Inferior parietal cortex (tissue), 1 donor: ENCODE results near the gene PLRG1.

ENCODE experiments used
- DNase-seq: peaks from one replicate; pipeline ENCODE4 v3.0.0-alpha.2; 2016; ENCODE audit errors: extremely low spot score

PLRG1 gene

GRCh38 chr4:154573190-154573870, 23.1 kb upstream of the PLRG1 start:
- DNase-seq = no peak

GRCh38 chr4:154569584-154569983, 19.4 kb upstream of the PLRG1 start:
- no peak for DNase-seq

DNA sequence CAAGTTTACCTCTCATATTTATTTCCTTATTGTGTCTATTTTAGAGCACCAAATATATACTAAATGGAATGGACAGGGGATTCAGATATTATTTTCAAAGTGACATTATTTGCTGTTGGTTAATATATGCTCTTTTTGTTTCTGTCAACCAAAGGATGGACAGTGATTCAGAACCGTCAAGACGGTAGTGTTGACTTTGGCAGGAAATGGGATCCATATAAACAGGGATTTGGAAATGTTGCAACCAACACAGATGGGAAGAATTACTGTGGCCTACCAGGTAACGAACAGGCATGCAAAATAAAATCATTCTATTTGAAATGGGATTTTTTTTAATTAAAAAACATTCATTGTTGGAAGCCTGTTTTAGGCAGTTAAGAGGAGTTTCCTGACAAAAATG, 18.8 kb upstream of the PLRG1 start:
- DNase-seq = no peak

GRCh38 chr4:154566639-154567204, 16.5 kb upstream of the PLRG1 start:
- DNase-seq = no peak

DNA sequence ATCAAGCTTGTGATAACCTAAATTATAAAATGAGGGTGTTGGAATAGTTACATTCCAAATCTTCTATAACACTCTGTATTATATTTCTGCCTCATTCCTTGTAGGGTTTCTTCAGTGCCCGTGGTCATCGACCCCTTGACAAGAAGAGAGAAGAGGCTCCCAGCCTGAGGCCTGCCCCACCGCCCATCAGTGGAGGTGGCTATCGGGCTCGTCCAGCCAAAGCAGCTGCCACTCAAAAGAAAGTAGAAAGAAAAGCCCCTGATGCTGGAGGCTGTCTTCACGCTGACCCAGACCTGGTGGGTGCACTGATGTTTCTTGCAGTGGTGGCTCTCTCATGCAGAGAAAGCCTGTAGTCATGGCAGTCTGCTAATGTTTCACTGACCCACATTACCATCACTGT, 15.5 kb upstream of the PLRG1 start:
- DNase-seq = no peak

- no peak for DNase-seq
These were observed 14.1 kb upstream of the PLRG1 start for GRCh38 chr4:154564311-154564710.

- DNase-seq = no peak
These were observed 12.6 kb upstream of the PLRG1 start, which contains the start of gene FGB for GRCh38 chr4:154562697-154563254. Gene FGB, plus strand, starts transcription at chr4:154563011. Its CDS starts 8 bp downstream, at chr4:154563019.

- no peak for DNase-seq
These were observed 10.6 kb upstream of the PLRG1 start for GRCh38 chr4:154560824-154561231.

DNA sequence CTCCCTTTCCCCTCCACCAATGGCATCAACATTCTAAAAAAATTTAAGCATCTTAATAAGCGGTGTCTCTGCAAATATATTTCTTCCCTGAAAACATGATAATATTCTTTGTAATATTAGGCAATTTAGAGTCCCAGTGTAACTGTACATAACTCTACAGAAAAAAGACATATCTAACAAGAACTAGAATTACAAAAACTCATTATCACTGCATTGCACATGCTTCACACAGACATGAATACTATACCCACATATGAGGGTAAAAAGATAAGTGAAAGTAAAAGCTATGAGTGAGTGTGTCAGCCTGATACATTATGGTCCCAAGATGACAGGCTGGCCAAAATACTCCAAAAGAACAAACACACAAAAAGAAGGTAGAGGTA, 10.2 kb upstream of the PLRG1 start:
- DNase-seq = no peak

GRCh38 chr4:154559494-154560418, 9.6 kb upstream of the PLRG1 start:
- peak; percentile 58 for DNase-seq

- no peak for DNase-seq
These were observed 8.9 kb upstream of the PLRG1 start for GRCh38 chr4:154559141-154559493.

DNA sequence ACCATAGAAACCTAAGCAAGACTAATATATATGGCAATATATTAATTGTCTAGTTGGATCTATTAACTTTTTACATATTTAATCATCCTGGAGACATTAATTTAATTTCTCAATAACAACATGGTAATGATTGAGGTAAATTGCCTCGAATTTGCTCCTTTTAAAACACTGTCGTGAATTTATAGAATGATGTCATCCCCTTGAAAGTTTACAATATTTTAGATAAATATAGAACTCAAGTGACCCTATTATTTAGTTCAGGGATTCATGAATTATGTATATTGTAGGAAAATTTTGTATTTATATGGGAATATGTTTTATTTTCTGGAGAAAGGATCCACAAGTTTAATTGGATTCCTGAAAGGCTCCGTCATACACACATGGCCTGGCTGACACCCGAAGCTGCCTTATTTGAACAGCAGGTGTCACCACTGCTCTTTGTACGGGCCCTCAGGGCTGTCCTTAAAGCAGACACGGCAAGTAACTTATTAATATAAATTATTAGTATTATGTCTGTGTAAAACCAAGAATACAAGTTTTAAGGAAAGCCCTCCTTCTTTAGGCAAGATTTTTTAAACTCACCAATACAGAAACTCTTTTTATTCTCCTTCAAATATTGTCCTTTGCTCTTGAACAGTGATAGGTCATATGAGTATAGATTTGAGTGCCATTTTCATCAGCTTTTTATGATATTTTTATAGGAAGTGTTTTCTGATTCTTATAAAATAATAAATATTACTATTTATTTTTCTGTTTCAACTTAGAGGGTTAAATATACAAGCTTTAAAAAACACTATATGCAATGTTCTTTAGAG, 1.9 kb upstream of the PLRG1 start:
- peak; percentile 83 for DNase-seq

DNA sequence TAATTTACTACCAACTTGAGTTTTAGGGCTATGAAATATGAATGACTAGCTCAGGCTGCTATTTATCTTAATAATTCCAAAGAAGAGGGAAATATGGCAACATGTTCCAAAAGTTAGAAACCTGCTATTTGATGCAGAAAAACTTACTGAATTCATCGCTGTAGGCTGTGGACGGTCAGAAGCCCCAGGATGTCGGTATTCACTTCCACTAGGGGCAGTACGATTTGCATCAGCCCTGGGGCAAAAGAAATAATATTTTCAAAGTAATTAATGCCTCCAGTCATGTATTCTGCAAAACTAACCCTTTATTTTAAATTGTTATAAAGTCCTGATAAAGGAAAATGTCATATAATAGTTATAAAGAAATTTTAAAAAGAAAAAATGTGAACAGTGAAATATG, 4.5 kb downstream of the PLRG1 start:
- no peak for DNase-seq

GRCh38 chr4:154542271-154542879, 7.8 kb downstream of the PLRG1 start:
- no peak for DNase-seq

DNA sequence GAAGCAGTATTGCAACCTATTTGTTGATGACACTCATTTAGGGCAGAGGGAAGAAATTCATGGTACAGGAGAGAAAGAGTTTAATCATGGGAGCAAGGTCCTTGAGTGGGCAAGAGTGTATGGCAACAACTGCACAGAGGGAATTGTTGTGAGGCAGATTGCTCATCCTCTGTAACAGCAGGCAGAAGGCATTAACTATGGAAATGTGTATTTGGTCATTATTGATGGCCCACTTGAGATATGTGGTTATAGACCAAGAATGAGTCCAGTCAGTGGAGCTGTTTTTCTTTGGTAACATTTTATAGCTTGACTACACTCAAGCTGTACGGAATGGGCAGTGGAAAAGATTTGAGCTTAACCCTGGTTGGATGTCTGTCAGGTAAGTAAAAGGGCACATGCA, 15.9 kb downstream of the PLRG1 start:
- no peak for DNase-seq

- no peak for DNase-seq
These were observed 20.3 kb downstream of the PLRG1 start for GRCh38 chr4:154529728-154530519.

GRCh38 chr4:154528869-154529268, 21.3 kb downstream of the PLRG1 start:
- no peak for DNase-seq

- no peak for DNase-seq
These were observed 22.9 kb downstream of the PLRG1 start for GRCh38 chr4:154527308-154527707.

GRCh38 chr4:154526151-154526550, 24.0 kb downstream of the PLRG1 start:
- no peak for DNase-seq

GRCh38 chr4:154521607-154522006, 28.6 kb downstream of the PLRG1 start:
- DNase-seq = no peak
